Right lobe of liver (tissue), 4 donors: ENCODE data around the gene FCER2.

ENCODE experiments used
- CTCF ChIP-seq, 4 donors: fragments of 200-600 bp in 3 of 4; fragments of 450-650 bp in 1 of 4; IDR thresholded peaks; one replicate each; pipeline versions ENCODE4 v1.5.1 to v1.8.0; 2016 to 2022; ENCODE audit warnings: antibody characterized with exemption in 4 of 4, mild to moderate bottlenecking in 2 of 4
- POLR2A ChIP-seq: fragments of 450-650 bp; IDR thresholded peaks from one replicate; pipeline ENCODE4 v1.6.1; 2017; ENCODE audit warnings: antibody characterized with exemption, mild to moderate bottlenecking
- donor health status: DM: no; HTN: no; CAD: no.
- donor health status: DM: no; HTN: no; CAD: no.
- donor health status: DM: no; HTN: yes; CAD: no.

GRCh38 chr19:7657131-7657751, 44.7 kb downstream of the FCER2 start:
- TF ChIP-seq POLR2A (no peak), CTCF (IDR thresholded peaks at IDR 0.05) (no peak)
